NCI-H524 treated with DMSO at 0.1 percent for 48 hours (cell line): ENCODE results near the gene TAS2R39.
"Not testable (repeated sequence)": the region's sequence is repeated elsewhere in the genome, so short reads cannot be mapped to it uniquely, and the experiment has no call there.

Experiments used
- DNase-seq: peaks from one replicate; lab custom pipeline; 2025; lab: John Stamatoyannopoulos, UW

TAS2R39 gene

GRCh38 chr7:143183024-143183423, at the start of gene TAS2R39:
TAS2R39 (plus strand) TSS chr7:143183419; CDS start chr7:143183419, 0 bp downstream.
- DNase-seq, result no peak

- DNase-seq, result no peak
Observed at GRCh38 chr7:143147070-143147469, 36.1 kb upstream of the TAS2R39 start.

GRCh38 chr7:143148050-143148449, 35.2 kb upstream of the TAS2R39 start:
- no peak for DNase-seq

- no peak for DNase-seq
Observed at GRCh38 chr7:143148651-143149050, 34.6 kb upstream of the TAS2R39 start.

GRCh38 chr7:143150696-143151095, 32.5 kb upstream of the TAS2R39 start:
- not testable (repeated sequence) for DNase-seq

- not testable (repeated sequence) for DNase-seq
Observed at GRCh38 chr7:143158617-143159016, 24.6 kb upstream of the TAS2R39 start.

- DNase-seq, result no peak
Observed at GRCh38 chr7:143171697-143172096, 11.5 kb upstream of the TAS2R39 start.

- DNase-seq, result peak; percentile 0
Observed at GRCh38 chr7:143172354-143172753, 10.9 kb upstream of the TAS2R39 start.

GRCh38 chr7:143176128-143176527, 7.1 kb upstream of the TAS2R39 start:
- DNase-seq, result no peak

GRCh38 chr7:143177374-143178119, 5.7 kb upstream of the TAS2R39 start:
- DNase-seq, result no peak

- not testable (repeated sequence) for DNase-seq
Observed at GRCh38 chr7:143180771-143181170, 2.4 kb upstream of the TAS2R39 start.

- DNase-seq, result no peak
Observed at GRCh38 chr7:143181349-143181748, 1.9 kb upstream of the TAS2R39 start.

GRCh38 chr7:143185551-143185950, 2.3 kb downstream of the TAS2R39 start:
- DNase-seq, result no peak

- DNase-seq, result no peak
Observed at GRCh38 chr7:143188994-143189393, 5.8 kb downstream of the TAS2R39 start.

- no peak for DNase-seq
Observed at GRCh38 chr7:143193880-143194279, 10.7 kb downstream of the TAS2R39 start.

GRCh38 chr7:143199040-143199439, 15.8 kb downstream of the TAS2R39 start:
- no peak for DNase-seq

GRCh38 chr7:143202161-143202560, 18.9 kb downstream of the TAS2R39 start:
- DNase-seq, result no peak

GRCh38 chr7:143203386-143203785, 20.2 kb downstream of the TAS2R39 start:
- no peak for DNase-seq

GRCh38 chr7:143205560-143206293, 22.5 kb downstream of the TAS2R39 start:
- DNase-seq, result no peak

- no peak for DNase-seq
Observed at GRCh38 chr7:143210541-143210940, 27.3 kb downstream of the TAS2R39 start.

GRCh38 chr7:143213478-143213877, 30.3 kb downstream of the TAS2R39 start:
- not testable (repeated sequence) for DNase-seq

- DNase-seq, result peak; percentile 64
Observed at GRCh38 chr7:143214789-143215679, 31.8 kb downstream of the TAS2R39 start.
